HCT116 (cell line): Measurements from ENCODE around the gene DDX10. TPM values are rescaled to one million over a fixed set of nuclear protein-coding genes. Genes with fewer than 3 reads are reported as not detected.
A peak's percentile ranks its signal among the peaks of the same experiment; 100 is the strongest.

Experiments used
- ATAC-seq: fragments of 200-7000 bp; cut with Tn5 transposase; 2 replicates; pipeline ENCODE4 v1.9.1; 2020; ENCODE audit warnings: mild to moderate bottlenecking, moderate library complexity
- BruUV-seq: library from RNA; stranded (reverse); fragments of 400-500 nt; replicated peaks from 2 replicates; lab custom pipeline; 2021; lab: Mats Ljungman, UMichigan
- CTCF ChIA-PET: fragments of 300-600 bp; sonication (Branson Sonifier 250); formaldehyde crosslinking; loops from one replicate; lab custom pipeline; 2021; ENCODE audit warnings: antibody characterized with exemption; lab: Charles Lee
- POLR2A ChIA-PET: fragments of 300-600, 350-600 bp; sonication (Branson Sonifier 250); formaldehyde crosslinking; loops from one replicate; lab custom pipeline; 2021; ENCODE audit warnings: antibody characterized with exemption; lab: Charles Lee
- RAD21 ChIA-PET, 2 experiments: fragments of 300-600 bp; sonication (Branson Sonifier 250); formaldehyde crosslinking; loops; one replicate each; lab custom pipeline; 2023; ENCODE audit warnings: low total read pairs in 2 of 2; ENCODE audit not compliant: uncharacterized antibody in 2 of 2, unreplicated experiment in 2 of 2, low non-redundant PET in 1 of 2; lab: Charles Lee
- DNase-seq: peaks from one replicate; pipeline ENCODE4 v3.0.0-alpha.2; 2010; ENCODE audit warnings: low read depth, low spot score
- H2AFZ ChIP-seq: fragments of 200-600 bp; shearing (Covaris generic), sonication (generic); 2 replicates; pipeline ENCODE4 v1.6.1; 2017; ENCODE audit warnings: low read depth, mixed run types, mixed read lengths, antibody characterized with exemption, low read length; ENCODE audit not compliant: poor library complexity, severe bottlenecking
- H3K27ac ChIP-seq: 2 replicates; pipeline ENCODE4 v1.5.1; 2012; ENCODE audit warnings: low read depth, low read length
- H3K27me3 ChIP-seq: fragments of 200-600 bp; sonication (generic); 2 replicates; pipeline ENCODE4 v1.6.1; 2016; ENCODE audit warnings: mixed run types, low read length, mixed read lengths; ENCODE audit not compliant: insufficient read depth
- H3K36me3 ChIP-seq, 2 experiments: fragments of 200-500 bp in 1 of 2; fragments of 200-600 bp in 1 of 2; sonication (Bioruptor generic) in 1 of 2; sonication (generic) in 1 of 2; 2 replicates each; pipeline versions ENCODE4 v1.5.1 to v1.6.1; 2014 to 2016; ENCODE audit warnings: low read length in 2 of 2, inconsistent platforms in 1 of 2, mixed read lengths in 1 of 2, mixed run types in 1 of 2; ENCODE audit not compliant: insufficient read depth in 2 of 2, control insufficient read depth in 1 of 2
- H3K4me1 ChIP-seq, 2 experiments: fragments of 200-600 bp in 1 of 2; sonication (generic) in 1 of 2; 2 replicates each; pipeline versions ENCODE4 v1.5.1 to v1.6.1; 2012 to 2017; ENCODE audit warnings: low read length in 2 of 2, inconsistent platforms in 1 of 2, mild to moderate bottlenecking in 1 of 2, mixed read lengths in 1 of 2, mixed run types in 1 of 2, moderate library complexity in 1 of 2; ENCODE audit not compliant: insufficient read depth in 2 of 2, control insufficient read depth in 1 of 2
- H3K4me2 ChIP-seq: fragments of 200-600 bp; sonication (generic); 2 replicates; pipeline ENCODE4 v1.6.1; 2017; ENCODE audit warnings: mixed run types, low read length, mixed read lengths
- H3K4me3 ChIP-seq, 2 experiments: fragments of 200-600 bp in 1 of 2; sonication (generic) in 1 of 2; replicated peaks in 1 of 2; 2 replicates each; pipeline ENCODE4 v1.5.1; 2011 to 2016; ENCODE audit warnings: low read length in 2 of 2, control low read depth in 1 of 2, low read depth in 1 of 2, mild to moderate bottlenecking in 1 of 2, mixed read lengths in 1 of 2, mixed run types in 1 of 2
- H3K79me2 ChIP-seq: fragments of 200-600 bp; sonication (generic); 2 replicates; pipeline ENCODE4 v1.6.1; 2017; ENCODE audit warnings: mild to moderate bottlenecking, mixed run types, low read length, moderate library complexity, mixed read lengths; ENCODE audit not compliant: insufficient read depth
- H3K9ac ChIP-seq: fragments of 200-600 bp; sonication (generic); 2 replicates; pipeline ENCODE4 v1.6.1; 2016; ENCODE audit warnings: low read length, mixed read lengths
- H3K9me2 ChIP-seq: fragments of 200-600 bp; sonication (generic), shearing (Covaris generic); 2 replicates; pipeline ENCODE4 v1.6.1; 2017; ENCODE audit warnings: mixed run types, mild to moderate bottlenecking, moderate library complexity; ENCODE audit not compliant: insufficient read depth
- H3K9me3 ChIP-seq, 2 experiments: fragments of 200-500 bp in 1 of 2; fragments of 200-600 bp in 1 of 2; sonication (Bioruptor generic) in 1 of 2; sonication (generic) in 1 of 2; 2 replicates each; pipeline ENCODE4 v1.6.1; 2014 to 2017; ENCODE audit warnings: low read length in 2 of 2, mixed read lengths in 2 of 2, inconsistent platforms in 1 of 2, low read depth in 1 of 2, mild to moderate bottlenecking in 1 of 2, mixed run types in 1 of 2, moderate library complexity in 1 of 2; ENCODE audit not compliant: control insufficient read depth in 1 of 2, insufficient read depth in 1 of 2
- H4K20me1 ChIP-seq: fragments of 200-600 bp; sonication (generic), shearing (Covaris generic); 2 replicates; pipeline ENCODE4 v1.6.1; 2017; ENCODE audit warnings: mixed run types, mild to moderate bottlenecking, moderate library complexity; ENCODE audit not compliant: insufficient read depth
- CBX3 ChIP-seq: IDR thresholded peaks from 2 replicates; pipeline ENCODE4 v1.6.1; 2012; ENCODE audit warnings: low read depth
- CEBPB ChIP-seq: IDR thresholded peaks from 2 replicates; pipeline ENCODE4 v1.6.1; 2012; ENCODE audit warnings: low read depth
- CTCF ChIP-seq, 3 experiments: fragments of 200-600 bp in 1 of 3; sonication (generic) in 1 of 3; IDR thresholded peaks in 2 of 3; conservative IDR thresholded peaks in 1 of 3; 2 replicates each; pipeline ENCODE4 v1.5.1; 2012 to 2017; ENCODE audit warnings: low read depth in 2 of 3, low read length in 2 of 3, antibody characterized with exemption in 1 of 3, borderline replicate concordance in 1 of 3, control low read depth in 1 of 3, mild to moderate bottlenecking in 1 of 3, mixed read lengths in 1 of 3, mixed run types in 1 of 3, moderate library complexity in 1 of 3; ENCODE audit not compliant: insufficient read depth in 1 of 3
- EGR1 ChIP-seq: IDR thresholded peaks from 2 replicates; pipeline ENCODE4 v1.6.1; 2012; ENCODE audit warnings: low read depth
- ELF1 ChIP-seq: IDR thresholded peaks from 2 replicates; pipeline ENCODE4 v1.6.1; 2012; ENCODE audit warnings: low read depth, borderline replicate concordance
- EZH2 ChIP-seq: fragments of 200-600 bp; sonication (generic); IDR thresholded peaks from 2 replicates; pipeline ENCODE4 v1.6.1; 2017; ENCODE audit warnings: antibody characterized with exemption, mixed run types
- FOSL1 ChIP-seq: IDR thresholded peaks from 2 replicates; pipeline ENCODE4 v1.6.1; 2012; ENCODE audit warnings: low read depth
- JUND ChIP-seq: IDR thresholded peaks from 2 replicates; pipeline ENCODE4 v1.6.1; 2012
- MAX ChIP-seq: IDR thresholded peaks from 2 replicates; pipeline ENCODE4 v1.6.1; 2012
- POLR2A ChIP-seq: IDR thresholded peaks from 2 replicates; pipeline ENCODE4 v1.7.0; 2011; ENCODE audit warnings: borderline replicate concordance; ENCODE audit not compliant: insufficient read depth, insufficient read length; ENCODE audit errors: extremely low read depth
- POLR2AphosphoS5 ChIP-seq: IDR thresholded peaks from 2 replicates; pipeline ENCODE4 v1.6.1; 2011; ENCODE audit warnings: mild to moderate bottlenecking, low read depth, low read length, moderate library complexity
- RAD21 ChIP-seq: IDR thresholded peaks from 2 replicates; pipeline ENCODE4 v1.6.1; 2012; ENCODE audit warnings: low read depth, mild to moderate bottlenecking
- SIN3A ChIP-seq: IDR thresholded peaks from 2 replicates; pipeline ENCODE4 v1.6.1; 2012; ENCODE audit warnings: low read depth
- SP1 ChIP-seq: IDR thresholded peaks from 2 replicates; pipeline ENCODE4 v1.6.1; 2012; ENCODE audit warnings: low read depth
- SRF ChIP-seq: IDR thresholded peaks from 2 replicates; pipeline ENCODE4 v1.6.1; 2012; ENCODE audit warnings: low read depth
- YY1 ChIP-seq: IDR thresholded peaks from 2 replicates; pipeline ENCODE4 v1.6.1; 2011; ENCODE audit warnings: low read length, low read depth, moderate library complexity, mild to moderate bottlenecking; ENCODE audit not compliant: insufficient replicate concordance; ENCODE audit errors: extremely low read depth
- ZNF274 ChIP-seq: fragments of 200-500 bp; sonication (Bioruptor generic); IDR thresholded peaks from 2 replicates; pipeline ENCODE4 v1.6.1; 2014; ENCODE audit warnings: mild to moderate bottlenecking, low read depth, low read length, inconsistent platforms
- intact Hi-C: fragments of 100-400 bp; cut with micrococcal nuclease; formaldehyde crosslinking; loops from 2 replicates; pipeline ENCODE4 v1.10.0; 2022
- total RNA-seq: library from RNA; stranded (reverse); gene quantifications from one replicate; pipeline ENCODE4 v1.2.1, GENCODE V29; 2021; ENCODE audit not compliant: unreplicated experiment

DDX10 gene
- total RNA-seq, 1 experiment from 2014 or later: 66.5 TPM

- no peak overlapping the region for H3K4me2 ChIP-seq
- H3K9me3 ChIP-seq: no peaks in the 10 kb centered on the region
- H2AFZ ChIP-seq: no peak overlapping the region
- H3K27ac ChIP-seq: peak overlapping the region; percentile 69
- RAD21 ChIA-PET: no interaction called here
- DNase-seq: no peak
- H4K20me1 ChIP-seq: no peaks in the 10 kb centered on the region
- H3K9me2 ChIP-seq: no peaks in the 10 kb centered on the region
- no peak; the same call in 1 of the 2 replicates for ATAC-seq
- no peaks in the 10 kb centered on the region for H3K36me3 ChIP-seq
- POLR2A ChIA-PET: no interaction called here
- peaks cover 78 to 82% of the 10 kb centered on the region in 2 experiments for H3K4me1 ChIP-seq
- no peak overlapping the region for H3K4me3 ChIP-seq
- peaks cover 10% of the 10 kb centered on the region for H3K79me2 ChIP-seq
- no TSS peak for BruUV-seq
- intact Hi-C loops: no loop called here
- no peak overlapping the region for H3K9ac ChIP-seq
- TF ChIP-seq SIN3A (no peak), MAX (no peak), YY1 (no peak), ZNF274 (no peak), JUND (no peak), POLR2A (no peak), SP1 (no peak), FOSL1 (no peak), POLR2AphosphoS5 (no peak), EZH2 (no peak), SRF (no peak), CBX3 (no peak), CTCF (IDR thresholded peaks at IDR 0.05 in 2 of 3, conservative IDR thresholded peaks at IDR 0.05 in 1 of 3; ENCODE audit: borderline replicate concordance in 1 of 3, insufficient read depth in 1 of 3, low read depth in 2 of 3, low read length in 2 of 3) (no peak), EGR1 (no peak), RAD21 (no peak), CEBPB (no peak), ELF1 (no peak)
- H3K27me3 ChIP-seq: no peaks in the 10 kb centered on the region
- CTCF ChIA-PET: interaction anchor here (1.4 kb wide), 1 partner anchor 20 kb away, joined by 5 read pairs; no protein-coding TSS in a partner anchor
These were observed 226.3 kb downstream of the DDX10 start for GRCh38 chr11:108891143-108891542.
